HFF-Myc (cell line): ENCODE measurements around the gene APBA3.

Source experiments
- DNase-seq: peaks from one replicate; pipeline ENCODE4 v3.0.0-alpha.2; 2011; ENCODE audit warnings: low read depth; ENCODE audit errors: extremely low read depth
- H3K4me3 ChIP-seq: replicated peaks from 2 replicates; pipeline ENCODE4 v1.5.1; 2011; ENCODE audit warnings: low read depth, mild to moderate bottlenecking, control low read depth, low read length
- TF ChIP-seq, protein P1 (sequence below): IDR thresholded peaks from 2 replicates; pipeline ENCODE4 v1.5.1; 2012; ENCODE audit warnings: mild to moderate bottlenecking, low read depth, low read length, control low read depth; ENCODE audit errors: missing control alignments

Gene APBA3

DNA sequence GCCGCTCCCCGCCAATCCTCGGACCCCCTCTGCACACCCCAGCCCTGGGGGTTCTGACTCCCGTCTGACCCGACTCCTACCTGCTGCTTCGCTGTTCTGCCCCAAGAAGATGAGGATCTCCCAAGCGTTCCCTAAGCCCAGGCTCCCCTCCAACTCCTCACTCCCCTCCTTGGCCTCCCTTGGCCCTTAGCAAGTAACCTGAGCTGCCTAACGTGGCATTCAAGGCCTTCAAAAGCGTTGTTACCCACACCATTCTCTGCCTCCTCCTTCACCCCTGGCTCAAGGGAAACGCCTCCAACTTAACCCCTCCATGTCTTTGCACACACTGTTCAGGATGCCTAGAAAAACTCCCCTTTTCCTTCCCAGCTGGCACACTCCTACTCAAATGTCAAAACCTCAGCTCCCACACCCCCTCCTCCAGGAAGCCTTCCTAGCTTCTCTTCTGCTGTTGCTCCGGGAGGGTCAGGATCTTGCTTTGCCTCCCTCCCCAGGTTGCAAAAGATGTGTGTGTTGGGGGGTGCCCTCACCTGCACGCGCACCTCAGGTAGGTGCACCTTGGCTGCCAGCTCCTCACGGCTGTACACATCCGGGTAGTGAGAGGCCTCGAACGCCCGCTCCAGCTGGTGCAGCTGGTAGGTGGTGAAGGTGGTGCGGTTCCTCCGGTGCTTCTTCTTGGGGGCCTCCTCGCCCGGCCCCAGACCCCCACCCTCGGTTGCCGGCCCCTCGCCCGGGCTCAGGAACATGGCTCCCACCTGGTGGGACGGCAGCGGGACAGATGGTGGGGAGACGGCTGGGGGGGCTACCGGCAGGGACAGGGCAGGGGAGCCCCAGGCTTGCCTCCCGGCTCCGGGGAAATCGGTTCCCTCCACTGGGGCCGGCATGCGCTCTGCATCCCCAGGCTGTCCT lies 9.8 kb upstream of the APBA3 start:
- H3K4me3 ChIP-seq, result no peak overlapping the region
- DNase-seq, result no peak
- TF ChIP-seq, protein P1, sequence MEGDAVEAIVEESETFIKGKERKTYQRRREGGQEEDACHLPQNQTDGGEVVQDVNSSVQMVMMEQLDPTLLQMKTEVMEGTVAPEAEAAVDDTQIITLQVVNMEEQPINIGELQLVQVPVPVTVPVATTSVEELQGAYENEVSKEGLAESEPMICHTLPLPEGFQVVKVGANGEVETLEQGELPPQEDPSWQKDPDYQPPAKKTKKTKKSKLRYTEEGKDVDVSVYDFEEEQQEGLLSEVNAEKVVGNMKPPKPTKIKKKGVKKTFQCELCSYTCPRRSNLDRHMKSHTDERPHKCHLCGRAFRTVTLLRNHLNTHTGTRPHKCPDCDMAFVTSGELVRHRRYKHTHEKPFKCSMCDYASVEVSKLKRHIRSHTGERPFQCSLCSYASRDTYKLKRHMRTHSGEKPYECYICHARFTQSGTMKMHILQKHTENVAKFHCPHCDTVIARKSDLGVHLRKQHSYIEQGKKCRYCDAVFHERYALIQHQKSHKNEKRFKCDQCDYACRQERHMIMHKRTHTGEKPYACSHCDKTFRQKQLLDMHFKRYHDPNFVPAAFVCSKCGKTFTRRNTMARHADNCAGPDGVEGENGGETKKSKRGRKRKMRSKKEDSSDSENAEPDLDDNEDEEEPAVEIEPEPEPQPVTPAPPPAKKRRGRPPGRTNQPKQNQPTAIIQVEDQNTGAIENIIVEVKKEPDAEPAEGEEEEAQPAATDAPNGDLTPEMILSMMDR, result no peak

DNA sequence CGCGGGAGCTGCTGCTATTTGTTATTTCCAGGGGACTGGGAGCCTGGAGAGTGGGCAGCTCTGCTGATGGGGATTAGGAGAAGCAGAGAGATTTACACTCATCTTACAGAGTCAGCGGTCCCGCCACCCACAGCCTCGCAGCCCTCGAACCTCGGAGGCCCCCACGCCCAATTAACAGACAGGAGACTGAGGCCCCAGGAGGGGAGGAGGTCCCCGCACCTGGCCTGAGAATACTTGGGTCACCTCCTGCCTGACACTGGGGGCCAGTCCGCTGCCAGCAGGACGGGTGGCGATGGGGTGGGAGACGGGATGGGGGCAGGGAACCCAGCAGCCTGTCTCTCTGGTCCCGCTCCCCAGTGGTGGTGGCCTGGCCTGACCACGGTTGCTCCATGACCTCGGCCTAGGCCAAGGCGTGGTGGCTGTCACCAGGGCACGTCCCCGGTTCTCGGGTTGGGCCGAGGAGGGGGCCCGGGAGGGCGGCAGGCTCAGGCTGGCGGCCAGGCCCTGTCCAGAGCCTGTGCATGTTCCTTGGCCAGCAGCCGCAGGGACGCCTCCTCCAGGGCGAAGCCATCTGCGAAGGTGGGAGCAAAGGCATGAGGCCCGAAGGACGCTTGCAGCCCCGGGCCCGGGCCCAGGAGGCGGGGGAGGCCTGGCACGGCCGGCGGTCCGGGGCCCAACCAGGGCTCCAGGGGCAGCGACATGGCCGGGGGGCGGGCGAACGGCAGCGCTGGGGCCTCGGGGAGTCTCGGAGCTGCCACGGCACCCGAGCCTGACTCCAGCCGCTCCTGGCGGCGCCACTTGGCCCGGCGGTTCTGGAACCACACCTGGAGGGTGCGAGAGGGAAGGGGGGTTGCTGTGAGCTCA lies 8.9 kb upstream of the APBA3 start:
- TF ChIP-seq, protein P1, result no peak
- H3K4me3 ChIP-seq, result no peak overlapping the region
- DNase-seq, result no peak

DNA sequence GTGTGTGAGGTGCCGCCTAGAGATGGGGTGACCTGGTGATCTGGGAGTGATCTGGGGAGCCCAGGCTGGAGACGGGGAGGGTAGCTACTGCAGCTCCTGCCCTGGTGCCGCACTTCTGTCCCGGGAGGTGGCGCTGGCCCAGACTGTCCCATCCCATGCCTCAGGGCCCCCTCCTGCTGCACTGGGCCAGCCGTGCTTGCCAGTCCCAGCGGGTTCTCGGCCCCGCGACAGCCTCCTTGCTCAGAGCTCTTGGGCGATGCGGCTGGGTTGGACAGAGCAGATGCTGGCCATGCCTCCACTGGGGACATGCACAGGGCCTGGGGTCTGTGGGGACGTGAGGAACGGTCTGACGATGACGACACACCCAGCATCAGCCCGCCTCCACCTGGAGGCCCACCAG lies 8.0 kb upstream of the APBA3 start:
- TF ChIP-seq, protein P1, result no peak
- H3K4me3 ChIP-seq, result no peak overlapping the region
- no peak for DNase-seq

- H3K4me3 ChIP-seq, result no peak overlapping the region
- DNase-seq, result no peak
- TF ChIP-seq, protein P1, result no peak
Measured at GRCh38 chr19:3768748-3769099, 7.2 kb upstream of the APBA3 start.

GRCh38 chr19:3768015-3768747 lies 6.7 kb upstream of the APBA3 start:
- TF ChIP-seq, protein P1, result no peak
- no peak for DNase-seq
- H3K4me3 ChIP-seq, result no peak overlapping the region

DNA sequence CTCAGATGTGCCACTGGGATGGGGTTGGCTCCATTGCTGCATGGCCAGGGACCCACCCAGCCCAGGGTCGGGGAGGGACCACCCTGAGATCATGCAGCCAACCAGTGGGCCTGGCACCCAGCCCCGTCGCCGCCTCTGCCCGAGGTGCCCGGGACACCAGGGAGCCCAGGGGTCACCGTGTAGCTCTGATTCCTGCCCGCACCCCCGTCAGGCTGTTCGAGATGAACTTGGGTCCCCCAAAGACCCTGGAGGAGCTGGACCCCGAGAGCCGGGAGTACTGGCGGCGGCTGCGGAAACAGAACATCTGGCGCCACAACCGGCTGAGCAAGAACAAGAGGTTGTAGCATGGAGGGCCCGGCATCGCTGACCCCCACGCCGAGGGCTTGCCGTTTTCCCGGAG lies 5.6 kb upstream of the APBA3 start:
- H3K4me3 ChIP-seq, result no peak overlapping the region
- TF ChIP-seq, protein P1, result no peak
- DNase-seq, result no peak
